Memory B cell (primary cell): ENCODE data around the gene HS1BP3.
A peak's percentile ranks its signal among the peaks of the same experiment; 100 is the strongest.

Experiments
- ATAC-seq: fragments of 150-1000 bp; cut with Tn5 transposase; 2 replicates; pipeline ENCODE4 v1.10.0; 2021; ENCODE audit warnings: low read depth, mild to moderate bottlenecking, moderate library complexity
- DNase-seq, 2 donors: peaks; one replicate each; pipeline ENCODE4 v3.0.0; 2022; ENCODE audit warnings: low spot score in 2 of 2
- H3K27ac Mint-ChIP-seq: one replicate; pipeline ENCODE4 v1.8.0; 2022; ENCODE audit warnings: mild to moderate bottlenecking, moderate library complexity, mixed read lengths
- H3K27me3 Mint-ChIP-seq: one replicate; pipeline ENCODE4 v1.8.0; 2022; ENCODE audit warnings: mixed read lengths
- H3K36me3 Mint-ChIP-seq: one replicate; pipeline ENCODE4 v1.8.0; 2022; ENCODE audit warnings: mild to moderate bottlenecking, mixed read lengths
- H3K4me1 Mint-ChIP-seq: one replicate; pipeline ENCODE4 v1.8.0; 2022; ENCODE audit warnings: mixed read lengths
- H3K4me3 Mint-ChIP-seq: one replicate; pipeline ENCODE4 v1.8.0; 2022; ENCODE audit warnings: mild to moderate bottlenecking, moderate library complexity, mixed read lengths
- H3K9me3 Mint-ChIP-seq: one replicate; pipeline ENCODE4 v1.8.0; 2022; ENCODE audit warnings: mixed read lengths

The HS1BP3 gene

GRCh38 chr2:20670315-20671035 is 19.6 kb upstream of the HS1BP3 start:
- peaks cover 5% of the 10 kb centered on the region for H3K36me3 Mint-ChIP-seq
- peaks cover 34% of the 10 kb centered on the region for H3K4me1 Mint-ChIP-seq
- no peak for ATAC-seq
- H3K27ac Mint-ChIP-seq, result peak overlapping the region; percentile 31
- H3K27me3 Mint-ChIP-seq, result peaks cover 2% of the 10 kb centered on the region
- no peaks in the 10 kb centered on the region for H3K9me3 Mint-ChIP-seq
- H3K4me3 Mint-ChIP-seq, result no peak overlapping the region
- DNase-seq, result no peak

- no peaks in the 10 kb centered on the region for H3K9me3 Mint-ChIP-seq
- H3K4me1 Mint-ChIP-seq, result peaks cover 34% of the 10 kb centered on the region
- peak overlapping the region; percentile 34 for H3K4me3 Mint-ChIP-seq
- peak overlapping the region; percentile 31 for H3K27ac Mint-ChIP-seq
- ATAC-seq (no peak), DNase-seq (no peak)
- peaks cover 2% of the 10 kb centered on the region for H3K27me3 Mint-ChIP-seq
- H3K36me3 Mint-ChIP-seq, result peaks cover 5% of the 10 kb centered on the region
Observed at GRCh38 chr2:20669562-20670314, 18.8 kb upstream of the HS1BP3 start.

GRCh38 chr2:20668871-20669475 is 18.1 kb upstream of the HS1BP3 start:
- ATAC-seq, result no peak
- peaks cover 5% of the 10 kb centered on the region for H3K36me3 Mint-ChIP-seq
- H3K27ac Mint-ChIP-seq, result no peak overlapping the region
- H3K27me3 Mint-ChIP-seq, result peaks cover 2% of the 10 kb centered on the region
- peak overlapping the region; percentile 84 for H3K4me3 Mint-ChIP-seq
- H3K4me1 Mint-ChIP-seq, result peaks cover 39% of the 10 kb centered on the region
- no peaks in the 10 kb centered on the region for H3K9me3 Mint-ChIP-seq
- DNase-seq, result no peak

- Mint-ChIP-seq H3K27me3 (peaks cover 2% of the 10 kb centered on the region), H3K9me3 (no peaks in the 10 kb centered on the region), H3K36me3 (peaks cover 5% of the 10 kb centered on the region), H3K4me3 (peak overlapping the region; percentile 84), H3K4me1 (peaks cover 42% of the 10 kb centered on the region), H3K27ac (peak overlapping the region; percentile 81)
- DNase-seq (no peak), ATAC-seq (no peak)
Observed at GRCh38 chr2:20668451-20668850, 17.6 kb upstream of the HS1BP3 start.

GRCh38 chr2:20667531-20668401 is 16.9 kb upstream of the HS1BP3 start:
- ATAC-seq, result no peak
- no peak for DNase-seq
- H3K4me1 Mint-ChIP-seq, result peaks cover 45% of the 10 kb centered on the region
- peaks cover 2% of the 10 kb centered on the region for H3K27me3 Mint-ChIP-seq
- H3K36me3 Mint-ChIP-seq, result peaks cover 5% of the 10 kb centered on the region
- H3K4me3 Mint-ChIP-seq, result peak overlapping the region; percentile 84
- H3K9me3 Mint-ChIP-seq, result no peaks in the 10 kb centered on the region
- peak overlapping the region; percentile 81 for H3K27ac Mint-ChIP-seq

- no peak for ATAC-seq
- peaks cover 47% of the 10 kb centered on the region for H3K4me1 Mint-ChIP-seq
- peak overlapping the region; percentile 96 for H3K27ac Mint-ChIP-seq
- no peak for DNase-seq
- peaks cover 2% of the 10 kb centered on the region for H3K27me3 Mint-ChIP-seq
- peaks cover 4% of the 10 kb centered on the region for H3K36me3 Mint-ChIP-seq
- no peaks in the 10 kb centered on the region for H3K9me3 Mint-ChIP-seq
- peak overlapping the region; percentile 84 for H3K4me3 Mint-ChIP-seq
Observed at GRCh38 chr2:20667151-20667530, 16.2 kb upstream of the HS1BP3 start.

GRCh38 chr2:20666304-20667150 is 15.6 kb upstream of the HS1BP3 start, which contains the start of gene GDF7:
GDF7 (plus strand) TSS chr2:20667144; CDS start chr2:20667240, 96 bp downstream.
- peak; percentile 66 to 79 for DNase-seq
- H3K4me3 Mint-ChIP-seq, result peak within 1 kb of the TSS; percentile 96
- peaks cover 2% of the 10 kb centered on the region for H3K27me3 Mint-ChIP-seq
- H3K4me1 Mint-ChIP-seq, result peaks cover 49% of the 10 kb centered on the region
- peak within 1 kb of the TSS; percentile 96 for H3K27ac Mint-ChIP-seq
- H3K9me3 Mint-ChIP-seq, result no peaks in the 10 kb centered on the region
- ATAC-seq, result peak; percentile 78
- H3K36me3 Mint-ChIP-seq, result peaks cover 3% of the 10 kb centered on the region

GRCh38 chr2:20666005-20666303 is 15.1 kb upstream of the HS1BP3 start:
- DNase-seq, result peak in 1 of 2 donors; percentile 28
- peaks cover 47% of the 10 kb centered on the region for H3K4me1 Mint-ChIP-seq
- H3K4me3 Mint-ChIP-seq, result peak overlapping the region; percentile 96
- H3K36me3 Mint-ChIP-seq, result no peaks in the 10 kb centered on the region
- H3K27ac Mint-ChIP-seq, result peak overlapping the region; percentile 96
- ATAC-seq, result peak; percentile 16
- no peaks in the 10 kb centered on the region for H3K9me3 Mint-ChIP-seq
- peaks cover 3% of the 10 kb centered on the region for H3K27me3 Mint-ChIP-seq

GRCh38 chr2:20665243-20666004 is 14.5 kb upstream of the HS1BP3 start:
- DNase-seq, result no peak
- no peak for ATAC-seq
- no peaks in the 10 kb centered on the region for H3K36me3 Mint-ChIP-seq
- peak overlapping the region; percentile 96 for H3K27ac Mint-ChIP-seq
- peaks cover 3% of the 10 kb centered on the region for H3K27me3 Mint-ChIP-seq
- H3K9me3 Mint-ChIP-seq, result no peaks in the 10 kb centered on the region
- peak overlapping the region; percentile 96 for H3K4me3 Mint-ChIP-seq
- peaks cover 47% of the 10 kb centered on the region for H3K4me1 Mint-ChIP-seq

- Mint-ChIP-seq H3K4me3 (peak overlapping the region; percentile 96), H3K9me3 (no peaks in the 10 kb centered on the region), H3K36me3 (no peaks in the 10 kb centered on the region), H3K4me1 (peaks cover 47% of the 10 kb centered on the region), H3K27ac (peak overlapping the region; percentile 96), H3K27me3 (peaks cover 5% of the 10 kb centered on the region)
- DNase-seq (no peak), ATAC-seq (no peak)
Observed at GRCh38 chr2:20664431-20665242, 13.7 kb upstream of the HS1BP3 start.

- peak overlapping the region; percentile 96 for H3K27ac Mint-ChIP-seq
- peaks cover 46% of the 10 kb centered on the region for H3K4me1 Mint-ChIP-seq
- DNase-seq, result no peak
Observed at GRCh38 chr2:20664071-20664390, 13.1 kb upstream of the HS1BP3 start.

More at GRCh38 chr2:20664071-20664390, 13.1 kb upstream of the HS1BP3 start:
- Mint-ChIP-seq H3K27me3 (peaks cover 7% of the 10 kb centered on the region), H3K4me3 (no peak overlapping the region), H3K36me3 (no peaks in the 10 kb centered on the region), H3K9me3 (no peaks in the 10 kb centered on the region)
- ATAC-seq, result no peak
